ENCODE data around the gene EIF4G3. TPM values are rescaled to one million over a fixed set of nuclear protein-coding genes. Genes with fewer than 3 reads are reported as not detected.

EIF4G3 gene
- total and polyA plus RNA-seq, 2 of the 8 experiments (the other 6 are each of a cell fraction or from before 2014, with no cell fraction given) = 47.5 to 66.6 TPM

- H3K36me3 ChIP-seq (ENCODE audit: control insufficient read depth in 2 of 4, insufficient read depth in 4 of 4, low read length in 3 of 4) = peaks cover 0 to 23% (median 13%) of the 10 kb centered on the region in 4 experiments; a peak in 5 of 8 replicates
- no peak overlapping the region for H3K4ac ChIP-seq (replicated peaks; ENCODE audit: insufficient read length, low read depth, low read length)
- H3K27ac ChIP-seq (ENCODE audit: low read depth, low read length) = no peak overlapping the region
- FAIRE-seq (no peak), DNase-seq (ENCODE audit: low read depth in 1 of 2, low spot score in 2 of 2) (no peak)
- no peak overlapping the region for H3K9ac ChIP-seq (replicated peaks in 1 of 4; ENCODE audit: extremely low read depth in 1 of 4, low read depth in 3 of 4, low read length in 3 of 4)
- H3K27me3 ChIP-seq (replicated peaks in 1 of 4; ENCODE audit: control insufficient read depth in 3 of 4, extremely low read depth in 1 of 4, insufficient read depth in 3 of 4, low read length in 3 of 4) = no peaks in the 10 kb centered on the region
- no peak overlapping the region for H3K18ac ChIP-seq (ENCODE audit: extremely low read depth, low read length)
- H3K23me2 ChIP-seq (ENCODE audit: low read depth, low read length) = no peaks in the 10 kb centered on the region
- no peaks in the 10 kb centered on the region for H4K20me1 ChIP-seq (replicated peaks in 1 of 2; ENCODE audit: control insufficient read depth in 1 of 2, insufficient read depth in 2 of 2, low read length in 2 of 2)
- H3K56ac ChIP-seq (replicated peaks; ENCODE audit: insufficient read length, low read depth, low read length) = no peak overlapping the region
- no peak overlapping the region for H2BK15ac ChIP-seq (ENCODE audit: low read length)
- no peak overlapping the region for H3K14ac ChIP-seq (ENCODE audit: insufficient read length)
- no peak overlapping the region for H3K4me3 ChIP-seq (ENCODE audit: extremely low read depth in 1 of 4, insufficient read depth in 2 of 4, low read depth in 3 of 4, low read length in 4 of 4)
- H2BK5ac ChIP-seq (ENCODE audit: low read depth, low read length) = no peak overlapping the region
- POLR2A ChIA-PET (ENCODE audit: partially characterized antibody) = no interaction called here
- no peak overlapping the region for H2BK20ac ChIP-seq (ENCODE audit: low read length)
- H3K23ac ChIP-seq (ENCODE audit: insufficient read length) = no peak overlapping the region
- H2AK5ac ChIP-seq (ENCODE audit: low read depth, low read length) = no peak overlapping the region
- no peak overlapping the region for H4K5ac ChIP-seq (ENCODE audit: insufficient read length, low read depth, low read length)
- H3K4me2 ChIP-seq (ENCODE audit: insufficient read depth in 1 of 2, low read depth in 2 of 2, low read length in 2 of 2) = no peak overlapping the region
- H4K91ac ChIP-seq (replicated peaks; ENCODE audit: insufficient read length, low read length) = no peak overlapping the region
- H3K4me1 ChIP-seq (replicated peaks in 1 of 4; ENCODE audit: control insufficient read depth in 3 of 4, insufficient read depth in 4 of 4, low read length in 3 of 4) = no peaks in the 10 kb centered on the region
- H3K79me1 ChIP-seq (ENCODE audit: low read depth, low read length) = no peaks in the 10 kb centered on the region
- H2BK120ac ChIP-seq (replicated peaks; ENCODE audit: low read depth, low read length) = no peak overlapping the region
- H4K8ac ChIP-seq (ENCODE audit: extremely low read depth, insufficient read depth, low read length) = no peak overlapping the region
- no peak overlapping the region for H2AFZ ChIP-seq (ENCODE audit: low read length)
- H2BK12ac ChIP-seq (ENCODE audit: low read depth, low read length) = no peak overlapping the region
- H3K9me3 ChIP-seq (ENCODE audit: insufficient read depth in 2 of 2, low read depth in 1 of 2, low read length in 1 of 2) = no peaks in the 10 kb centered on the region
- H3K79me2 ChIP-seq (ENCODE audit: control insufficient read depth in 1 of 2, insufficient read depth in 2 of 2, low read length in 2 of 2) = no peaks in the 10 kb centered on the region
- TF ChIP-seq RFX5 (IDR thresholded peaks at IDR 0.05; ENCODE audit: borderline replicate concordance, low read depth, low read length) (no peak), E2F6 (IDR thresholded peaks at IDR 0.05) (no peak), POLR2AphosphoS5 (IDR thresholded peaks at IDR 0.05; ENCODE audit: low read depth, low read length) (no peak)
- CTCF ChIA-PET (ENCODE audit: partially characterized antibody) = interaction anchor here (0.6 to 1.2 kb wide), 4 partner anchors 14 to 328 kb away, joined by 3 to 4 read pairs (median 3); no protein-coding TSS in a partner anchor
Observed at GRCh38 chr1:20867847-20868246, 308.9 kb downstream of the EIF4G3 start.
